ENCODE results near the gene CCDC178.
"Not testable (repeated sequence)": the region's sequence is repeated elsewhere in the genome, so short reads cannot be mapped to it uniquely, and the experiment has no call there.

The CCDC178 gene

GRCh38 chr18:32952318-32952717, 488.2 kb downstream of the CCDC178 start:
- not testable (repeated sequence) for H3K27ac Mint-ChIP-seq; H3K9me3 Mint-ChIP-seq; H3K36me3 Mint-ChIP-seq; H3K4me3 Mint-ChIP-seq; ATAC-seq (replicated peaks); DNase-seq; H3K4me1 Mint-ChIP-seq
- H3K27me3 Mint-ChIP-seq, result peaks cover 37 to 42% of the 10 kb centered on the region in 2 donors

GRCh38 chr18:32937597-32937996, 502.9 kb downstream of the CCDC178 start:
- no peak for ATAC-seq (replicated peaks)
- Mint-ChIP-seq H3K27me3 (peaks cover 4 to 16% of the 10 kb centered on the region in 2 donors), H3K36me3 (no peaks in the 10 kb centered on the region), H3K4me3 (no peak overlapping the region), H3K4me1 (peaks cover 4 to 7% of the 10 kb centered on the region in 2 donors), H3K27ac (no peak overlapping the region), H3K9me3 (no peaks in the 10 kb centered on the region)
- no peak for DNase-seq

DNA sequence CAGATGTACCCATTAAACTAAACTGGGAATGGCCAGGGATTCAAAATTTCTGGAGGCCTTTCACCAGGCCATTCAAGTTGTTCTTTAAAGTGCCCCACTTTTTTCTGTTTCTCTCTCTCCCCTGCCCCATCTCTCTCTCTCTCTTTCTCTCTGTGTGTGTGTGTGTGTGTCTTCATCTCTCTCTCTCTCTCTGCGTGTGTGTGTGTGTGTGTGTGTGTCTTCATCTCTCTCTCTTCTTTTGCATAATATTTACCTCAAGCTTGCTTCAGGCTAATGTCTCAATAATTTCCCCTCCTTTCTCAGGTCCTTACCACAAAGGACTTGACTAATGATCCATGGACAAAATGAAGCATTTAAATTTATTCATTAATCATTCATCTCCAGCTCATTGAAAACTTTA, 503.5 kb downstream of the CCDC178 start:
- H3K27ac Mint-ChIP-seq, result no peak overlapping the region
- H3K36me3 Mint-ChIP-seq, result no peaks in the 10 kb centered on the region
- peak in 1 of 2 donors; percentile 34 for ATAC-seq (replicated peaks)
- DNase-seq, result no peak
- no peak overlapping the region for H3K4me3 Mint-ChIP-seq
- no peaks in the 10 kb centered on the region for H3K9me3 Mint-ChIP-seq
- peaks cover 4 to 16% of the 10 kb centered on the region in 2 donors for H3K27me3 Mint-ChIP-seq
- peaks cover 4 to 7% of the 10 kb centered on the region in 2 donors for H3K4me1 Mint-ChIP-seq

GRCh38 chr18:32934201-32934600, 506.3 kb downstream of the CCDC178 start:
- Mint-ChIP-seq H3K36me3 (no peaks in the 10 kb centered on the region), H3K4me3 (no peak overlapping the region), H3K9me3 (no peaks in the 10 kb centered on the region), H3K4me1 (peaks cover 7 to 16% of the 10 kb centered on the region in 2 donors), H3K27ac (no peak overlapping the region), H3K27me3 (peaks cover 0 to 11% of the 10 kb centered on the region in 2 donors)
- ATAC-seq (replicated peaks) (no peak), DNase-seq (no peak)

- ATAC-seq (replicated peaks), result peak; percentile 98 to 100
- DNase-seq, result no peak
- H3K9me3 Mint-ChIP-seq, result no peaks in the 10 kb centered on the region
- H3K27ac Mint-ChIP-seq, result no peak overlapping the region
- no peak overlapping the region for H3K4me3 Mint-ChIP-seq
- H3K4me1 Mint-ChIP-seq, result peaks cover 3 to 10% of the 10 kb centered on the region in 2 donors
- peaks cover 0 to 6% of the 10 kb centered on the region in 2 donors for H3K27me3 Mint-ChIP-seq
- H3K36me3 Mint-ChIP-seq, result no peaks in the 10 kb centered on the region
Measured at GRCh38 chr18:32930695-32931301, 509.7 kb downstream of the CCDC178 start.

DNA sequence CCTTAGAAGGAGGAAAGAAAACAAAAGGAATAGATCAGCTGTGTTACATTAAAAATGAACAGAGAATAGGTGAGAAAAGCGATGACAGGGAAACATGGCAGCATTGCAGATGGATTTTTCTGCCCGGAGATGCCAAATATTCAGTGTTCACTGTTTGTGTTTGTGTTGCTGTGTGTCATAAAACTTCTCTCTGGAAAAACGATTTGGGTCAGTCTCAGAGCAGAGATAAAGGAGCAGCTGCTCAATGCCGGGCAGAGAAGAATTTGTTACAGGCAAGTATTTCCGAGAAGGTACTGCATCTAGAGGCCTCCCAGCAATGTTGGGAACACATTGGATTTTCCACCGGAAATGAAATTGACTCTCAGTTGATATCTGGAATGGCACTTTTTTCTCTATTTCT, 511.3 kb downstream of the CCDC178 start:
- H3K9me3 Mint-ChIP-seq, result no peaks in the 10 kb centered on the region
- peaks cover 0 to 10% of the 10 kb centered on the region in 2 donors for H3K27me3 Mint-ChIP-seq
- no peak overlapping the region for H3K27ac Mint-ChIP-seq
- no peak for ATAC-seq (replicated peaks)
- no peak for DNase-seq
- no peak overlapping the region for H3K4me3 Mint-ChIP-seq
- no peaks in the 10 kb centered on the region for H3K36me3 Mint-ChIP-seq
- H3K4me1 Mint-ChIP-seq, result peaks cover 6 to 20% of the 10 kb centered on the region in 2 donors

GRCh38 chr18:32922951-32923430, 517.5 kb downstream of the CCDC178 start:
- Mint-ChIP-seq H3K36me3 (no peaks in the 10 kb centered on the region), H3K4me1 (peaks cover 41 to 67% of the 10 kb centered on the region in 2 donors), H3K4me3 (peak overlapping the region; percentile 59 to 72), H3K27ac (peak overlapping the region; percentile 88), H3K9me3 (no peaks in the 10 kb centered on the region), H3K27me3 (peaks cover 0 to 5% of the 10 kb centered on the region in 2 donors)
- peak; percentile 62 to 68 for ATAC-seq (replicated peaks)
- DNase-seq, result no peak

- H3K4me3 Mint-ChIP-seq, result no peak overlapping the region
- DNase-seq, result no peak
- H3K9me3 Mint-ChIP-seq, result no peaks in the 10 kb centered on the region
- no peak for ATAC-seq (replicated peaks)
- no peaks in the 10 kb centered on the region for H3K36me3 Mint-ChIP-seq
- H3K27me3 Mint-ChIP-seq, result peaks cover 0 to 5% of the 10 kb centered on the region in 2 donors
- peaks cover 50 to 79% of the 10 kb centered on the region in 2 donors for H3K4me1 Mint-ChIP-seq
- no peak overlapping the region for H3K27ac Mint-ChIP-seq
Measured at GRCh38 chr18:32920796-32921787, 519.4 kb downstream of the CCDC178 start.

DNA sequence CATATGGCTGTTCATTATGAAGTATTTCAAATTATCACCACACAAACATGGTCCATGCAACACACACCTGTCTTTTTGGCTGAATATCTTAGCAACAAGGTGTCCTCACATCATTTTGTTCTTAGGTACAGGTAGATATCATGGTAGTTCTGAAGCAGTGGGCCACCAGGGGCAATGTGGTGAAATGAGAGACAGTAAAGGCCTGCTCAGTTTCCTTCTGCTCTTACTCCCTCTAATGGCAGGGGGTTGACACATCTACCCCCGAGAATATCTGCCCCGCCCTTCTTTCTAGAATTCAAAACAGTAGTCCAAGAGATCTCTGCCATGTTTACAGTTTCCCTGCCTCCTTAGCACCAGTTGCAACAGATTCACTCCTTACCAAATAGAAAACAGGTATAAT, 520.7 kb downstream of the CCDC178 start:
- H3K27ac Mint-ChIP-seq, result peak overlapping the region; percentile 96

GRCh38 chr18:32918692-32919250, 521.8 kb downstream of the CCDC178 start:
- Mint-ChIP-seq H3K27me3 (no peaks in the 10 kb centered on the region), H3K4me1 (peaks cover 52 to 72% of the 10 kb centered on the region in 2 donors), H3K27ac (peak overlapping the region; percentile 96), H3K4me3 (peak overlapping the region; percentile 46 to 71), H3K36me3 (peaks cover 0 to 4% of the 10 kb centered on the region in 2 donors), H3K9me3 (no peaks in the 10 kb centered on the region)
- DNase-seq (no peak), ATAC-seq (replicated peaks) (peak; percentile 68 to 69)

More for the DNA sequence above, 520.7 kb downstream of the CCDC178 start:
- Mint-ChIP-seq H3K27me3 (no peaks in the 10 kb centered on the region), H3K4me3 (peak overlapping the region in 1 of 2 donors; percentile 71), H3K4me1 (peaks cover 55 to 81% of the 10 kb centered on the region in 2 donors), H3K36me3 (peaks cover 0 to 4% of the 10 kb centered on the region in 2 donors), H3K9me3 (no peaks in the 10 kb centered on the region)
- peak; percentile 63 for DNase-seq
- peak; percentile 84 to 86 for ATAC-seq (replicated peaks)

DNA sequence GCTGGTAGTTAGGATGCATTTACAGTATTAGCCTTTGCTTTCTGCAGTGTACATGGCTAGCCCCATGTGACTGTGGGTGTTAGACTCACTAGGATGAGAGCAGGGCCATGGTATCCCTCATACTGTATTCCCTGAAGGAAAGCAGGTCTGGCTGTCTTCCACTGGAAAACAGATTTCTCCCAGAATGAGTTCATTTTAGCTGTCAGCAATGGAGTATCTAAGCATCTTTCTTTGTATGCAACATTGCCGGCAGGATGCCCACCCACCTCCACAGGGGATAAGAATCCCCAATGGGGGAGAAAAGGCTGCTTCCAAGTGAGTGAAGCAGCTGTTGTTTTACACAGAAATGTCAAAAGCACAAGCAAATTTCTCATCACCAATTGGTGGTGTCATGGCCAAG, 525.0 kb downstream of the CCDC178 start:
- H3K27ac Mint-ChIP-seq, result no peak overlapping the region
- H3K27me3 Mint-ChIP-seq, result no peaks in the 10 kb centered on the region
- DNase-seq (no peak), ATAC-seq (replicated peaks) (no peak)
- H3K4me1 Mint-ChIP-seq, result peaks cover 47 to 62% of the 10 kb centered on the region in 2 donors
- H3K36me3 Mint-ChIP-seq, result peaks cover 0 to 7% of the 10 kb centered on the region in 2 donors
- no peaks in the 10 kb centered on the region for H3K9me3 Mint-ChIP-seq
- H3K4me3 Mint-ChIP-seq, result no peak overlapping the region

GRCh38 chr18:32911660-32912284, 528.7 kb downstream of the CCDC178 start:
- H3K27ac Mint-ChIP-seq, result no peak overlapping the region
- peaks cover 35 to 52% of the 10 kb centered on the region in 2 donors for H3K4me1 Mint-ChIP-seq
- peaks cover 5 to 9% of the 10 kb centered on the region in 2 donors for H3K9me3 Mint-ChIP-seq
- no peaks in the 10 kb centered on the region for H3K27me3 Mint-ChIP-seq
- no peak for ATAC-seq (replicated peaks)
- DNase-seq, result no peak
- peaks cover 6 to 13% of the 10 kb centered on the region in 2 donors for H3K36me3 Mint-ChIP-seq
- no peak overlapping the region for H3K4me3 Mint-ChIP-seq

GRCh38 chr18:32910694-32911296, 529.7 kb downstream of the CCDC178 start:
- H3K9me3 Mint-ChIP-seq, result peaks cover 9 to 13% of the 10 kb centered on the region in 2 donors
- no peaks in the 10 kb centered on the region for H3K27me3 Mint-ChIP-seq
- no peak for DNase-seq
- H3K4me3 Mint-ChIP-seq, result no peak overlapping the region
- peaks cover 9 to 17% of the 10 kb centered on the region in 2 donors for H3K36me3 Mint-ChIP-seq
- no peak for ATAC-seq (replicated peaks)
- H3K27ac Mint-ChIP-seq, result no peak overlapping the region
- H3K4me1 Mint-ChIP-seq, result peaks cover 43 to 59% of the 10 kb centered on the region in 2 donors

Data from stimulated activated naive B cell treated with anti-CD40 and anti-IgM and Interleukin-4, amounts not matched to agents 10 μg/mL and 1 μg/mL and 100 μg/mL, for 72 hours (primary cell).